GM18951 (cell line): ENCODE data around the gene POLR2C.

Source experiments
- POLR2A ChIP-seq: IDR thresholded peaks from 4 replicates; pipeline ENCODE4 v1.6.1; 2011; ENCODE audit warnings: mild to moderate bottlenecking; ENCODE audit not compliant: insufficient read length, insufficient read depth; ENCODE audit errors: extremely low read depth
- in situ Hi-C: fragments of 300-500 bp; cut with MboI; formaldehyde crosslinking; loops from one replicate; pipeline ENCODE4 v1.12.0; 2022; ENCODE audit warnings: low sequenced_read_pairs, mixed read lengths, inconsistent platforms; ENCODE audit not compliant: unreplicated experiment

Gene POLR2C

DNA sequence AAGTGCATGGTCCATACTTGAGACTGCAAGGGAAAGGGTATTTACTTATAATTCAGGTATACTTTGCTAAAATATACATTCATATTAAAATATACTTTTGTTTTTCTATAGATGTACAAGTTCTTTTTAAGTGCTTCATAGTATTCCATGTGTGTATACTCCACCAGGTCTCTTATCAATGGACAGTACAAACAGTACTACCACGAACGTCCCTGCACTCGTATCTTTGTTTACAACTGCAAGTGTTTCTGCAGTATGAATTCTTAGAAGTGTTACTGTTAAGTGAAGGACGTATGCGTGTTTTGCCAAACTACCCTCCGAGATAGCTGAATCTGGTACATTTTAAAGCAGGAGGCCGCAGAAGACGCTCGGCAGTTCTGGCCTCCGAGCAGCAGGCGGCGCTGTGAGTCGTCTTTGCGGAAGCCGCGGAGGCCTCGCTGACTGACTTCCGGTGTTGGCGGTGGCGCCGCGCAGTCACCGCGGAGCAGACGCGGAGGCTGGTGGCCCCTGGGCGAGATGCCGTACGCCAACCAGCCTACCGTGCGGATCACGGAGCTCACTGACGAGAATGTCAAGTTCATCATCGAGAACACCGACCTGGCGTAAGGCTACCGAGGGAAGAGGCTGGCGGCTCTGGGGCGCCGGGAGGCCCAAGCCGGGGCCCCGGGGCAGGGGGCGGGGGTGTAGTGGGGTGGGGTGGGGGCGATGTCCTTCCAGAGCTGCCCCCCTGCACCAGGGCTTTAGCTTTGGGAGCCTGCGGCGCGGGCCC, at the start of gene POLR2C:
Gene POLR2C (plus strand): TSS at position 471 of the 769 bp plus-strand sequence. CDS start 46 bp downstream, at position 517.
- peak; percentile 99 for TF ChIP-seq POLR2A
- in situ Hi-C loops = no loop called here

DNA sequence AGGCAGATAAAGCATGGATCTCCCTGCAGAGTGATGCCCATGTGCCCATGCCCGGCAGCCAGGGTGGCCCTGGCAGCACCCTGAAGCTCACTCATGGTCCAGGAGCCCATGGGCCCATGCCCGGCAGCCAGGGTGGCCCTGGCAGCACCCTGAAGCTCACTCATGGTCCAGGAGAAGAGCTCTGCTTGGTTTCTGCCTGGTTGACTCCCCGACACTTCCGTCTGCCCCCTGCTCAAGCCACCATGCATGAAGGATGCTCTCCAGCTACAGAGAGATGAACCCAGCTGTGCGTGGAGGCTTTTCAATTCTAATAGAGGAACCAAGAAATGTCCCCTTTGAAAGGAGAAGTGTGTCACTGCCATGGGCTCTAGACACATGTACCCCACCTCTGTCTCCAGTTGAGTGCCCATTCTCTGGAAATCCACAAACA, 49.2 kb upstream of the POLR2C start:
- TF ChIP-seq POLR2A = no peak
- in situ Hi-C loops = loop anchor here (25.0 kb wide), 1 partner anchor 326 kb away; the partner anchor contains the start of gene CPNE2

DNA sequence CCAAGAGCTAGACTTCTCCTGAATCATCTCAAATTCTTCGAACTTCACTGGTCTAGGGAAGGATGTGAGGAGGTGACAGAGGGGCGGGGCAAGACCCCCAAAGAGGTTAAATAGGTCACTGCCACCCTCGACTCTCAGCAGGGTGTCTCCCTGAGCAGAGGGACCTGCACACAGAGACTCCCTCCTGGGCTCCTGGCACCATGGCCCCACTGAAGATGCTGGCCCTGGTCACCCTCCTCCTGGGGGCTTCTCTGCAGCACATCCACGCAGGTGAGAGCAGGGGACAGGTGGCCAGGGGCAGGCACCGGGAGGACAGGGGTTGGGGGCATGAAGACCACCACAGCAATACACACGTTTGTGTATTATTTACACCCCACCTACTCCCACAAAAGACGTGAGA, 48.7 kb upstream of the POLR2C start:
- in situ Hi-C loops = loop anchor here (25.0 kb wide), 1 partner anchor 326 kb away; the partner anchor contains the start of gene CPNE2
- TF ChIP-seq POLR2A = no peak

DNA sequence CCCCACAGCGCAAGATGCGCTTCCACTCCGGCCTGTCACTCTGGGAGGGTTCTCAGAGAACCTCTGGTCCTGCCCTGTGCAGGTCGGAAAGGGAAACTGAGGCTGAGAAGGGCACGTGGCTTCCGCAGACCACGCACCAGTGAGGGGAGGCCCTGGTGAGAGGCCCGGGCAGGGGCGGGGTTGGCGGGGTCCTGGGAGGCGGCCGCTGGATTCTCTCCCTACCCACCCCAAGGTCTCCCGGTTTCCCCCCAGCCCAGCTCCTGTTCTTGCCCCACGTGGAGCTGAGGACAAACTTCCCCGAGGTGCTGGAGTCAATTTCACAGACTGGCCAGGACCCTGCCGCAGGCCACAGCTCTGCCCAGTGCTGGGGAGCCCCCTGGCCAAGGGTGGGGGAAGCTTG, 46.4 kb upstream of the POLR2C start:
- no peak for TF ChIP-seq POLR2A
- in situ Hi-C loops = loop anchor here (5.0 to 25.0 kb wide), 2 partner anchors 114 to 329 kb away; partner anchors contain the start of gene CPNE2

DNA sequence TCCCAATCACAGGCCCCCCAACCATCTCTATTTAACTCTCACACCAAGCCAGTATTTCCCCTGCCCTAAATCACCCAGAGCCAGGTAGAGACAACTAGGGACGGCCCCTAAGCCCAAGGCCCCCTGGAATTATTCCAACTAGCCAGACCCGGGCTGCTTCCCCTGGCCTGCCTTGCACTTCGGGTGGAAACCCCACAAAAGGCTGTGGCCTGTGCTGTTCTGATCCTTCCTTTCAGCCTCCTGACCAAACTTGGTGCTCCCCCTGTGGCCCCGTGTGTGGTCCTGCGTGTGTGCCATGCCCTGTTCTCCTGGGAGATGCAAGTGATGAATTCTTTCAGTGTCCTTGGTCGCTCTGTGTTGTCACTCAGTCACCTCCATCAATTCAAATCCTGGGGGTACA, 43.0 kb upstream of the POLR2C start:
- in situ Hi-C loops = loop anchor here (5.0 to 25.0 kb wide), 2 partner anchors 117 to 332 kb away; partner anchors contain the start of gene CPNE2
- TF ChIP-seq POLR2A = no peak

DNA sequence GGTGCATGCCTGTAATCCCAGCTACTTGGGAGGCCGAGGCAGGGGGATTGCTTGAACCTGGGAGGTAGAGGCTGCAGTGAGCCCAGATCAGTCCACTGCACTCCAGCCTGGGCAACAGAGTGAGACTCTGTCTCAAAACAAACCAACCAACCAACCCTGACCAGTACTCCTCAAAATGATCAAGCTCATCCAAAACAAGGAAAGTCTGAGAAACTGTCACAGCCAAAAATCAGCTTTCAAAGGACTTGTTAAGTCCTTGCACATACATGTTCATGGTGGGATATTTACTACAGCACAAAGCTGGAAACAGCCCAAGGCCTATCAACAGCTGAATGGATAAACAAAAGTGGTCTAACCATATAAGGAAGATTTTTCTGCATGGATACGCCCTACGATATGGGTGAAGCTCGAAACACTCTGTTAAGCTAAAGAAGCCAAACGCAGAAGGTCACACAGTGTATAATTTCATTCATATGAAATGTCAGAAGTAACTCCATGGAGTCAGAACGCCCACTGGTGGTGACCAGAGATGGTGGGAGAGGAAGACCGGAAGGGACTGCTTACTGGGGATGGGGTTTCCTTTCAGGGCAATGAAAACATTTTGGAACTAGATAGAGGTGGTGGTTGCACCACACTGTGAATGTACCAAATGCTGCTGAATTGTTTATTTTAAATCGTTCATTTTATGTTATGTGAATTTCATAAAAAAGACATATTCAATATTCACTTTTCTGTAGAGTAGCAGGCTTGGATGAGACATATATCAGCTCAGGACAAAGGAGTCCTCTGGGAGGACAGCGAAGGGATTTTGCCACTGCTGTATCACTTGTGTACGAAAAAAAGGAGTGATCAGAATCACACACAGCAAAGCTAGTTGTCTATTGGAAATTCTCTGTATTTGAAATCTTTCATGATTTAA, 40.2 kb upstream of the POLR2C start:
- in situ Hi-C loops = loop anchor here (25.0 kb wide), 1 partner anchor 335 kb away; the partner anchor contains the start of gene CPNE2
- no peak for TF ChIP-seq POLR2A

DNA sequence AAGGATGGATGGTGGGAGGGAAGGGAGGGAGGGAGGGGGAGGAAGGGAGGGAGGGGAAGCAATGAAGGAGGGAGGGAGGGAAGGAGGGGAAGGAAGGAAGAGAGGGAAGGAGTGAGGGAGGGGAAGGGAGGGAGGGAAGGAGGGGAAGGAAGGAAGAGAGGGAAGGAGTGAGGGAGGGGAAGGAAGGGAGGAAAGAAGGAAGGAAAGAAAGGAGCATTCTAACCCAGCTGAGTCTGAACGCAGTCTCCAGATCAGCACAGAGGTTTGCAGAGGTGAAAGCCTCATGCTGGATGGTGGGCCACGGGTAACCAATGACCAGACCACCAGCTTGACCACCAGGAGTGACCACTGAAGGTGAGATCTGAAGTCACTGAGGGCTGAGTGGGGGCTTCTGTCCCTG, 39.3 kb upstream of the POLR2C start:
- in situ Hi-C loops = loop anchor here (25.0 kb wide), 1 partner anchor 336 kb away; the partner anchor contains the start of gene CPNE2
- no peak for TF ChIP-seq POLR2A

DNA sequence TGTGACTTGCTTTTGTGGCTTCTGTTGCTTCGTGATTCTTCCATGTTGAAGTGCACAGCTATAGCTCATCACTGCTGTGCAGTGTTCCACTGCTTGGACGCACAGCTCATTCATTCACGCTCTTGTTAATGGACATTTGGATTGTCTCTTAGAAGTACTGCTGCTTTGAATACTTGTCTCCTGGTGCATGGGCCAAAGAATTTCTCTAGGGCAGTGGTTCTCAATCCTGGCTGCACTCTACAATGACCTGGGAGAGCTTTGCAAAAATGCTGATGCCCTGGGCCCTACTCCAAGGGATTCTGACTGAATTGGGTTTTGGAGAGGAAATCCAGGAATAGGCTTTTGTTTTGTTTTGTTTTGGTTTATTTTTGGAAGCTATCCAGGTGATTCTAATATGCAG, 37.9 kb upstream of the POLR2C start:
- no peak for TF ChIP-seq POLR2A

DNA sequence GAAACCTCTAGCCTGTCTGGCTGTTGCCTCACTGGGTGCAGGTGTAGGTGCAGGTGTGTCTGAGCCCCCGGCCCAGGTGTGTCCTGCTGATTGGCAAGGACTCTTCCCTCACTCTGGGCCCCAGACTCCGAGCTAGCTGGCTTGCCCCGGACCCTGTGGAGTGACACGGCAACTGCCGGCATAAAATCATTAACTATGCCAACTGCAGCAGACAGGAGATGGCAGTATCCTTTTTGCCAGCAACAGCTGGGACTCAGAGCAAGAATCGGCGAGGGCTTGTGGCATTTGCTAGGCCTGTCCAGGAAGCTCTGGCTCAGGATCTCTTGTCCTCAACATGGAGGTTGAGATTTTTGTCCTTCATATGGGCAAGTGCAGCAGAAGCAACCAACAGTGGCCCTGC, 36.1 kb upstream of the POLR2C start:
- in situ Hi-C loops = no loop called here
- no peak for TF ChIP-seq POLR2A

More for the DNA sequence above, 37.9 kb upstream of the POLR2C start:
- in situ Hi-C loops = loop anchor here (25.0 kb wide), 1 partner anchor 337 kb away; the partner anchor contains the start of gene CPNE2

DNA sequence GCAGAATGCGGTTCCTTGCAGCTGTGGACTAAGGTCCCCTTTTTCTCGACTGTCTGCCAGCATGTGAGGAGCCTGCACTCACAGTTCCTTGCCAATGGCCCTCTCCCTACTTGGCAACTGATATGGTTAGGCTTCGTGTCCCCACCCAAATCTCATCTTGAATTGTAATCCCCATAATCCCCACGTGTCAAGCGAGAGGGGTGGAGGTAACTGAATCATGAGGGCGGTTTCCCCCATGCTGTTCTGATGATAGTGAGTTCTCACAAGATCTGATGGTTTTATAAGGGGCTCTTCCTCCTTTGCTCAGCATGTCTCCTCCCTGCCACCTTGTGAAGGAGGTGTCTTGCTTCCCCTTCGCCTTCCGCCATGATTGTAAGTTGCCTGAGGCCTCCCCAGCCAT, 35.2 kb upstream of the POLR2C start:
- in situ Hi-C loops = no loop called here
- TF ChIP-seq POLR2A = no peak

DNA sequence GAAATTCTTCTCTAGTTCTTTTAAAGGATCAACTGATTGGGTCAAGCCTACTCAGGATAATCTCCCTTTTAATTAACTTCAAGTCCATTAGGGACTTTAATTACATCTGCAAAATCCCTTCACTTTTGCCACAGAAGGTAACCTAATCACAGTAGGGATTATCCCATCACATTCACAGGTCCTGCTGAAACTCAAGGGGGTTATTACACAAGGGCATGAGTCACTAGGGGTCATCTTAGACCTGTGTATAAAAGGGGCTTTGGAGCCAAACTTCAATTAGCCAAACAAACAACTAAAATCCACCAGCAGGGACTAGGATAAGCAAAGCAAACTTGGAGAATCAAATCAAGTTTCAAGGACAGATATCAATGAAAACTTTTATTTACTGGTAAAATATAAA, 34.7 kb upstream of the POLR2C start:
- in situ Hi-C loops = no loop called here
- no peak for TF ChIP-seq POLR2A

DNA sequence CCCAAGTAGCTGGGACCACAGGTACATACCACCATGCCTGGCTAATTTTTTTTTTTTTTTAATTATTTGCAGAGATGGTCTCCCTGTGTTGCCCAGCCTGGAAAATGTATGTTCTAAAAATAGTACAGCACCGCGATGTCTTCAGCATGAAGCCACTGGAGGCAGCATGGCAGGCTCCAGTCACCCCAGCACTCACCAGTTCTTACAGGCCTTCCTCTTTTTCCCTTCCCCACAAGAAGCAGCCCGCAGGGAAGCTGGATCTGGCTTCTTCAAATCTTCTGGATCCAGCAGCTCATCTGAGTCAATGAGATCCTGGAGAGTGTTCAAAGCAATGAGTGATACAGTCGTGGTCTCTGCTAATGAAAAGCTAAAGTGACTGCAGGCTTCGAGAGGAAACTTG, 31.5 kb upstream of the POLR2C start:
- no peak for TF ChIP-seq POLR2A
- in situ Hi-C loops = no loop called here

DNA sequence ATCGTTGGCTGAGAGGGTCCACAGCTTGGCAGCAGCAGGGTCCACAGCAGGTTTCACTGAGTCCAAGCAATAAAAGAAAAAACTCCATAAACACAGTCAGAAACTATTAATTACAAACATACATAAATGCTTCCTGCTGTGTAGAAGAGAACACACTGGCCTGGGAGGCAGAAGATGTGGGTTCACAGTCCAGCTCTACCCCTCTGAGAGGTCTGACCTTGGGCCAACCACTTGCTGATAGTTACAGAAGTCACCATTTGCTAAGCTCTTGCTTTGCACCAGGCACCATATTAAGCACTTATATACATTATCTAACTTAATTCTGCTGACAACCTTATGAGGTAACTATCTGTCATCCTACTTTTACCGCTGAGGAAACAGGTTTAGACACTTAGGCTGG, 30.0 kb upstream of the POLR2C start:
- in situ Hi-C loops = no loop called here
- no peak for TF ChIP-seq POLR2A
